ENCODE measurements around the gene TMED9.

- TF ChIP-seq CTCF (IDR thresholded peaks at IDR 0.05) = no peak
- no peak for TF ChIP-seq POLR2A (IDR thresholded peaks at IDR 0.05)
These were observed 4.8 kb downstream of the TMED9 start for GRCh38 chr5:177596775-177597238.

All from thyroid gland (tissue), 4 donors.